ENCODE measurements around the gene KSR1. TPM values are rescaled to one million over a fixed set of nuclear protein-coding genes. Genes with fewer than 3 reads are reported as not detected.

KSR1 gene
- polyA plus RNA-seq, 1 donor from 2014 or later: 9.2 TPM

GRCh38 chr17:27596566-27597187, 140.4 kb downstream of the KSR1 start:
- H3K36me3 ChIP-seq (ENCODE audit: insufficient read depth, low read length): no peaks in the 10 kb centered on the region

GRCh38 chr17:27597188-27597580, 140.9 kb downstream of the KSR1 start:
- no peak overlapping the region for H2AFZ ChIP-seq (ENCODE audit: low read depth, low read length)
- no peak overlapping the region for H3K4me3 ChIP-seq (ENCODE audit: low read length)
- no peak overlapping the region for H3K27ac ChIP-seq (ENCODE audit: low read length)
- no peaks in the 10 kb centered on the region for H3F3A ChIP-seq (ENCODE audit: insufficient read depth, low read length, poor library complexity, severe bottlenecking)
- no peaks in the 10 kb centered on the region for H4K20me1 ChIP-seq (ENCODE audit: insufficient read depth)
- H3K9me2 ChIP-seq (ENCODE audit: insufficient read depth, low read length): no peaks in the 10 kb centered on the region
- no peak overlapping the region for H3K9ac ChIP-seq (ENCODE audit: low read length)
- H3K79me2 ChIP-seq (replicated peaks; ENCODE audit: insufficient read depth, low read length): no peaks in the 10 kb centered on the region
- no peaks in the 10 kb centered on the region for H3K27me3 ChIP-seq (ENCODE audit: insufficient read depth, low read depth, low read length)
- TF ChIP-seq POLR2AphosphoS5 (IDR thresholded peaks at IDR 0.05) (no peak), EP300 (conservative IDR thresholded peaks at IDR 0.05; ENCODE audit: poor library complexity, severe bottlenecking) (no peak), MXI1 (conservative IDR thresholded peaks at IDR 0.05; ENCODE audit: poor library complexity, severe bottlenecking) (no peak), SMC3 (conservative IDR thresholded peaks at IDR 0.05; ENCODE audit: poor library complexity) (no peak), REST (IDR thresholded peaks at IDR 0.05; ENCODE audit: borderline replicate concordance) (no peak), RAD21 (conservative IDR thresholded peaks at IDR 0.05) (no peak), EZH2 (IDR thresholded peaks at IDR 0.05; ENCODE audit: borderline replicate concordance, insufficient read depth, low read length, poor library complexity, severe bottlenecking) (no peak)
- no peaks in the 10 kb centered on the region for H3K36me3 ChIP-seq (ENCODE audit: insufficient read depth, low read length)
- H3K4me2 ChIP-seq (ENCODE audit: low read length): no peak overlapping the region
- no peaks in the 10 kb centered on the region for H3K9me3 ChIP-seq (ENCODE audit: low read length)

More at GRCh38 chr17:27596566-27597187, 140.4 kb downstream of the KSR1 start:
- no peaks in the 10 kb centered on the region for H3K9me2 ChIP-seq (ENCODE audit: insufficient read depth, low read length)
- no peaks in the 10 kb centered on the region for H3F3A ChIP-seq (ENCODE audit: insufficient read depth, low read length, poor library complexity, severe bottlenecking)
- H3K9ac ChIP-seq (ENCODE audit: low read length): no peak overlapping the region
- no peaks in the 10 kb centered on the region for H3K79me2 ChIP-seq (replicated peaks; ENCODE audit: insufficient read depth, low read length)
- H2AFZ ChIP-seq (ENCODE audit: low read depth, low read length): no peak overlapping the region
- H3K9me3 ChIP-seq (ENCODE audit: low read length): no peaks in the 10 kb centered on the region
- H3K27me3 ChIP-seq (ENCODE audit: insufficient read depth, low read depth, low read length): no peaks in the 10 kb centered on the region
- H3K4me3 ChIP-seq (ENCODE audit: low read length): no peak overlapping the region
- H3K4me2 ChIP-seq (ENCODE audit: low read length): no peak overlapping the region
- H3K27ac ChIP-seq (ENCODE audit: low read length): no peak overlapping the region
- no peak for TF ChIP-seq TAF1 (IDR thresholded peaks at IDR 0.05; ENCODE audit: low read depth)
- no peak for TF ChIP-seq SMC3 (conservative IDR thresholded peaks at IDR 0.05; ENCODE audit: poor library complexity)
- no peak for TF ChIP-seq CTCF (IDR thresholded peaks at IDR 0.05; ENCODE audit: poor library complexity, severe bottlenecking)
- no peak for TF ChIP-seq POLR2AphosphoS5 (IDR thresholded peaks at IDR 0.05)
- no peak for TF ChIP-seq EZH2 (IDR thresholded peaks at IDR 0.05; ENCODE audit: borderline replicate concordance, insufficient read depth, low read length, poor library complexity, severe bottlenecking)
- TF ChIP-seq MXI1 (conservative IDR thresholded peaks at IDR 0.05; ENCODE audit: poor library complexity, severe bottlenecking): no peak
- H4K20me1 ChIP-seq (ENCODE audit: insufficient read depth): no peaks in the 10 kb centered on the region
